ENCODE data around the gene TMEM131. TPM values are rescaled to one million over a fixed set of nuclear protein-coding genes. Genes with fewer than 3 reads are reported as not detected.
A peak's percentile ranks its signal among the peaks of the same experiment; 100 is the strongest.

The TMEM131 gene
- total RNA-seq, 1 donor from 2014 or later = 32.9 TPM

DNA sequence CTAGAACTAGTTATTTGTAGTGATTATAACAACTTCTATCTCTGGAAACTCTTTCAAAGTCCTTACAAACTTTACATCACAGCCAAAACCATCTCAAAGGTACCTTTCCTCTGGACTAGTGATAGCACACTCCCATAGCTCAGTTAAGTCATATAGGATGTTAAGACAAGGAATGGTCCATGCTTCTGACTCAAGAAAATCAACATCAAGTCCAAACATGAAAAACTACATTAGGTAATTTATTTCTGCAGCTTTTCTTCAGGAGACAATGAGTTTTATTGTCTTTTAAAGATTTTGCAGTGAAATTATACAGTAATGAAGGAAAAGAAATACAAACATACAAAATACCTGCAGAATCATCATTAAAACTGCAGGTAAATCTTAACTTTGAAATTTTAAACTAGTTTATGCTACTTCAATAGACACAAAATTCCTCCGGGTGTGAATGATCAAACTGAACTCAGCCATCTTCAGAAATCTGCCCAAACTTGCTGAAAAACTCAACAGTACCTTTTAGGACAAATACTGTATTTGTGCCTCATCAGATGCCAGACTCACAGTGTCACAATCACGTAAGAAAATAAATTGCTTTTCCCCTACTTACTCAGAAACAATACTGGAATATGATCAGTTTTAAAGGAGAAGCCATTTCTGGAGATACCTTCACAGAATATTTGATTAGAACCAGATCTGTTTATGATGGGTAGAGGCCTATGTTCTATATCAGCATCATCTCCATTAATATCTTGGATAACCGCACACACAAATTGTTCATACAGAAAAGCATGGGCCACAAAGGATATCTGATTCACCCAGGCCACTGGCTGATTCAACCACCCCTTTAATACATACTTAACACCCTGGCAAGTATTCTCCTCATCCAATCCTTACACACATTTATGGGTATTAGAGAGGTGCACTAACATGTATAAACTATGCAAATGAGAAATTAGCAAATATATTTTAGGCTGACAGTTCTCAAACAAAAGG is 2.6 kb downstream of the TMEM131 start:
- H3K9me3 ChIP-seq (ENCODE audit: control insufficient read depth in 3 of 3, low read length in 3 of 3) = peaks cover 0 to under 1% (median 0%) of the 10 kb centered on the region in 3 donors
- no peak overlapping the region for H3K27ac ChIP-seq (ENCODE audit: low read depth, low read length)
- peak overlapping the region; percentile 93 to 97 (median 94) for H3K9ac ChIP-seq (ENCODE audit: low read depth in 1 of 3, low read length in 3 of 3)
- H3K4me1 ChIP-seq (ENCODE audit: control insufficient read depth in 3 of 3, insufficient read depth in 3 of 3, low read length in 3 of 3) = peaks cover 15 to 36% (median 31%) of the 10 kb centered on the region in 3 donors
- H3K36me3 ChIP-seq (ENCODE audit: control insufficient read depth in 3 of 3, insufficient read depth in 3 of 3, low read length in 3 of 3) = no peaks in the 10 kb centered on the region
- peak overlapping the region; percentile 87 to 97 (median 94) for H3K4me3 ChIP-seq (ENCODE audit: low read length in 3 of 3)
- no peaks in the 10 kb centered on the region for H3K27me3 ChIP-seq (ENCODE audit: control insufficient read depth in 3 of 3, insufficient read depth in 3 of 3, low read length in 3 of 3)

DNA sequence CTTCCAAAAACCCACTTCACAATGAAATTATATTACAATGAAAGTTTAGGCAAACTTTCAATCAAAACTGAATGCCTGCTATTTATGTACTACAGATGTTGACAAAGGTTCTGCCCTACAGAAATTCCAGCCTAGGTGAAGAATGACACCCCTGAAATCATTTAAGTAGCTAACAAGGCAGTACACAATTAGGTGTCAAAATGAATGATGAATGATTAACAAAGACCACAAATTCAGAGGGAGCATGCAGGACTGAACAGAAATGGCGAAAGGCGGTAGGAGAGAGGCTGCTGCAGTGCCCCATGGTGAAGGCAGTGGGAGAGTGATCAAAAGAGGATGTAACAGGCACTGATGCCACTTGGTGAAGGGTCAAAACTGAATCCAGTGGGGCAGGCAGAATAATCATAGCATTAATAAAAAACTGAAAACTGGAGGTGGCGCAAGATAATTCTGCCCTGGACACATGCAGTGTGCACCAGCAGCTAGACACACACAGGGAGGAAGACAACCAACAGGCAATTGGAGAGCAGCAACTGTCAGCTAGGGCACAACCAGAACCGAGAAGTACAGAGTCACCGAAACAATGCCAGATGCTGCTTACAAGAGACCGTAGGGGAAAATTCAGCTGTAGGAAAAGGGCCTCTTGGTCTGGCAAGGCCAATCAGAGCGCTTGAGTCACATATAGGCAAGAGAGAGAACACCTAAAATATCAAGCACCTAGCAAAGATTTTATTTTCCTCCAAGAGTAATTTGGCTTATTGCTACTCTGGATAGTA is 4.5 kb downstream of the TMEM131 start:
- Histone ChIP-seq H3K9me3 (ENCODE audit: control insufficient read depth in 3 of 3, low read length in 3 of 3) (peaks cover 0 to 3% (median 0%) of the 10 kb centered on the region in 3 donors), H3K27me3 (ENCODE audit: control insufficient read depth in 3 of 3, insufficient read depth in 3 of 3, low read length in 3 of 3) (no peaks in the 10 kb centered on the region), H3K36me3 (ENCODE audit: control insufficient read depth in 3 of 3, insufficient read depth in 3 of 3, low read length in 3 of 3) (no peaks in the 10 kb centered on the region), H3K27ac (ENCODE audit: low read depth, low read length) (peak overlapping the region; percentile 20), H3K4me3 (ENCODE audit: low read length in 3 of 3) (peak overlapping the region in 2 of 3 donors; percentile 14 to 23), H3K4me1 (ENCODE audit: control insufficient read depth in 3 of 3, insufficient read depth in 3 of 3, low read length in 3 of 3) (peaks cover 13 to 32% (median 26%) of the 10 kb centered on the region in 3 donors), H3K9ac (ENCODE audit: low read depth in 1 of 3, low read length in 3 of 3) (peak overlapping the region in 1 of 3 donors; percentile 47)

DNA sequence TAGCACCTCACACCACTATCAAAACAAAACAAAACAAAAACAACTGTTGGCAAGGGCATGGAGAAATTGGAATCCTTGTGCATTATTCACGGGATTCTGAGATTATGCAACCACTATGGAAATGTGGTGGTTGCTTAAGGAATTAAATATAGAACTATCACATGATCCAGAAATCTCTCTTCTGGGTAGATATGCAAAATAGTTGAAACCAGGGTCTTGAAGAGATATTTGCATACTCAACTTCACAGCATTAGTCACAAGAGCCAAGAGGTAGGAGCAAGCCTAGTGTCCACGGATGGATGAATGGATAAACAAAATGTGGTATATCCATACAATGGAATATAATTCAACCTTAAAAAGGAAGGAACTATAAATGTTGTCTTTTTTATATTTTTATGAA is 7.0 kb downstream of the TMEM131 start:
- H3K4me3 ChIP-seq (ENCODE audit: low read length in 3 of 3) = no peak overlapping the region
- H3K9ac ChIP-seq (ENCODE audit: low read depth in 1 of 3, low read length in 3 of 3) = no peak overlapping the region
- H3K9me3 ChIP-seq (ENCODE audit: control insufficient read depth in 3 of 3, low read length in 3 of 3) = peaks cover 0 to 3% (median 0%) of the 10 kb centered on the region in 3 donors
- no peak overlapping the region for H3K27ac ChIP-seq (ENCODE audit: low read depth, low read length)
- peaks cover 12 to 22% (median 21%) of the 10 kb centered on the region in 3 donors for H3K4me1 ChIP-seq (ENCODE audit: control insufficient read depth in 3 of 3, insufficient read depth in 3 of 3, low read length in 3 of 3)
- H3K27me3 ChIP-seq (ENCODE audit: control insufficient read depth in 3 of 3, insufficient read depth in 3 of 3, low read length in 3 of 3) = no peaks in the 10 kb centered on the region
- H3K36me3 ChIP-seq (ENCODE audit: control insufficient read depth in 3 of 3, insufficient read depth in 3 of 3, low read length in 3 of 3) = no peaks in the 10 kb centered on the region

DNA sequence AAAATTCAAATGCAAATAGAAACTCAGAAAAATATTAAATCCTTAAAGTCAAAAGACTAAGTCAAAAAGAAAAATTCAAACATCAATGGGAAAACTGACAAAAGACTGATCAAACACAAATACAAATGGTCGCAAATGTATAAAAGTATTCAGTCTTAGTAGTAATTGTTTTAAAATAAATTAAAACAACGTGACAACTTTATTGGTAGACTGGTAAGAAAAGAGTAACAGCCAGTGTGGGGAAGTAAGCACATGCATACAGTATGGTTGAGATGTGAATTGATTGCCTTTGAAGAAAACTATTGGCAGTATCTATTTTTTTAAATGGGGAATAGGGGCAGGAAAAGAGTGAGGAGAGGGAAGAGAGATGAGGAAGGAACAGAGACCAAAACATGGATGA is 9.8 kb downstream of the TMEM131 start:
- no peaks in the 10 kb centered on the region for H3K36me3 ChIP-seq (ENCODE audit: control insufficient read depth in 3 of 3, insufficient read depth in 3 of 3, low read length in 3 of 3)
- H3K4me3 ChIP-seq (ENCODE audit: low read length in 3 of 3) = no peak overlapping the region
- no peak overlapping the region for H3K9ac ChIP-seq (ENCODE audit: low read depth in 1 of 3, low read length in 3 of 3)
- H3K9me3 ChIP-seq (ENCODE audit: control insufficient read depth in 3 of 3, low read length in 3 of 3) = peaks cover 0 to 3% (median 0%) of the 10 kb centered on the region in 3 donors
- H3K27me3 ChIP-seq (ENCODE audit: control insufficient read depth in 3 of 3, insufficient read depth in 3 of 3, low read length in 3 of 3) = no peaks in the 10 kb centered on the region
- H3K4me1 ChIP-seq (ENCODE audit: control insufficient read depth in 3 of 3, insufficient read depth in 3 of 3, low read length in 3 of 3) = peaks cover 0 to 11% (median under 1%) of the 10 kb centered on the region in 3 donors
- H3K27ac ChIP-seq (ENCODE audit: low read depth, low read length) = no peak overlapping the region

DNA sequence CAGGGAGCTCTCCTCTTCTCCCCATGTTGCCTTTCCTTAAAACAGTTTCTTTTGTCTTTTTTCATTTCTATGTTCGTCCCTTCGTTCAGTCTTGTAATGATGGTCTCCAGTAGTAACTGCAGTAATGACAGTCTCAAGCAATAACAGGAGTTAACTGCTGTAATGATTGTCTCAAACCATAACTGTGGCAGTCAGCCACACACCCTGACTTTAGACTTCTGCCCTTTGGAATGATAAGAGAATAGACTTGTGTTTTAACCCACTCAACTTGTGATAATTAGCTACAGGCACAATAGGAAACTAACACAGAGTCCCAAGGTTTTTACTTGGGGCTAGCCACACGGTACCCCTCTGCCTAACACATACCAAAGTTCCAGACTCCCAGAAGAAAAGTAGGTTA is 12.1 kb downstream of the TMEM131 start:
- Histone ChIP-seq H3K9me3 (ENCODE audit: control insufficient read depth in 3 of 3, low read length in 3 of 3) (peaks cover 0 to 5% (median 3%) of the 10 kb centered on the region in 3 donors), H3K9ac (ENCODE audit: low read depth in 1 of 3, low read length in 3 of 3) (no peak overlapping the region), H3K4me3 (ENCODE audit: low read length in 3 of 3) (no peak overlapping the region), H3K36me3 (ENCODE audit: control insufficient read depth in 3 of 3, insufficient read depth in 3 of 3, low read length in 3 of 3) (no peaks in the 10 kb centered on the region), H3K4me1 (ENCODE audit: control insufficient read depth in 3 of 3, insufficient read depth in 3 of 3, low read length in 3 of 3) (peaks cover 0 to 7% (median 0%) of the 10 kb centered on the region in 3 donors), H3K27ac (ENCODE audit: low read depth, low read length) (no peak overlapping the region), H3K27me3 (ENCODE audit: control insufficient read depth in 3 of 3, insufficient read depth in 3 of 3, low read length in 3 of 3) (no peaks in the 10 kb centered on the region)

DNA sequence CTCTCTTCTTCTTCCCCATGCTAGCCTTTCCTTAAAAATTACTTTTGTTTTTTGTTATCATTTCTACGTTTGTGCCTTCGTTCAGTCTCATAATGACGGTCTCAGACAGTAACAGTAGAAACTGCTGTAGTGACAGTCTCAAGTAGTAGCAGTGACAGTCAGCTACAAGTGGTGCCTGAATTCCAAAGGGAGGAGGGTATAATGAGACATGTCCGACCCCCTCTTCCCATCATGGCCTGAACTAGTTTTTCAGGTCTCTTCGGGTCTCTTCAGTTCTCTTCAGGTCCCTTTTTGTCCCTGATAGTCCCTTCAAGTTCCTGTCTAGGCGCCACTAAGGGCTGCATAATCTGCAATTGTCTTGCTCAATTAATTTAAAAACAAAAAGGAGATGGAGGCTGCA is 12.6 kb downstream of the TMEM131 start:
- Histone ChIP-seq H3K9me3 (ENCODE audit: control insufficient read depth in 3 of 3, low read length in 3 of 3) (peaks cover 0 to 5% (median 3%) of the 10 kb centered on the region in 3 donors), H3K36me3 (ENCODE audit: control insufficient read depth in 3 of 3, insufficient read depth in 3 of 3, low read length in 3 of 3) (no peaks in the 10 kb centered on the region), H3K9ac (ENCODE audit: low read depth in 1 of 3, low read length in 3 of 3) (no peak overlapping the region), H3K27ac (ENCODE audit: low read depth, low read length) (no peak overlapping the region), H3K4me1 (ENCODE audit: control insufficient read depth in 3 of 3, insufficient read depth in 3 of 3, low read length in 3 of 3) (peaks cover 0 to 7% (median 0%) of the 10 kb centered on the region in 3 donors), H3K27me3 (ENCODE audit: control insufficient read depth in 3 of 3, insufficient read depth in 3 of 3, low read length in 3 of 3) (no peaks in the 10 kb centered on the region), H3K4me3 (ENCODE audit: low read length in 3 of 3) (no peak overlapping the region)

DNA sequence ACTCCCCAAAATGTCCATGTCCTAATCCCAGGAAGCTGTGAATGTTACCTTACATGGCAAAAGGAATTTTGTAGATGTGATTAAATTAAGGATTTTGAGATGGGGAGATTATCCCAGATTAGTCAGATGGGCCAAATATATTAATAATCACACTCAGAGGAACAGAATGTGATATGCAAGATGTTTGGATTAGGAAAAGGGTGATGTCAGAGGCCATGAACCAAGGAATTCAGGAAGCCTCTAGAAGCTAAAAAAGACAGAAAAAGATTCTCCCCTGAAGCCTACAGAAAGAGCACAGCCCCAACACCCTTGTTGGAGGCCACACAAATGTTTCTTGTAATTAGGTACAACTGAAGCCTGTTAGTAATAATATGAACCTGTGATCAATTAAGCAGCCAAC is 13.1 kb downstream of the TMEM131 start:
- no peak overlapping the region for H3K27ac ChIP-seq (ENCODE audit: low read depth, low read length)
- H3K4me3 ChIP-seq (ENCODE audit: low read length in 3 of 3) = no peak overlapping the region
- no peaks in the 10 kb centered on the region for H3K36me3 ChIP-seq (ENCODE audit: control insufficient read depth in 3 of 3, insufficient read depth in 3 of 3, low read length in 3 of 3)
- H3K9ac ChIP-seq (ENCODE audit: low read depth in 1 of 3, low read length in 3 of 3) = no peak overlapping the region
- peaks cover 0 to 7% (median 0%) of the 10 kb centered on the region in 3 donors for H3K4me1 ChIP-seq (ENCODE audit: control insufficient read depth in 3 of 3, insufficient read depth in 3 of 3, low read length in 3 of 3)
- H3K9me3 ChIP-seq (ENCODE audit: control insufficient read depth in 3 of 3, low read length in 3 of 3) = peaks cover 0 to 5% (median 0%) of the 10 kb centered on the region in 3 donors
- H3K27me3 ChIP-seq (ENCODE audit: control insufficient read depth in 3 of 3, insufficient read depth in 3 of 3, low read length in 3 of 3) = no peaks in the 10 kb centered on the region

DNA sequence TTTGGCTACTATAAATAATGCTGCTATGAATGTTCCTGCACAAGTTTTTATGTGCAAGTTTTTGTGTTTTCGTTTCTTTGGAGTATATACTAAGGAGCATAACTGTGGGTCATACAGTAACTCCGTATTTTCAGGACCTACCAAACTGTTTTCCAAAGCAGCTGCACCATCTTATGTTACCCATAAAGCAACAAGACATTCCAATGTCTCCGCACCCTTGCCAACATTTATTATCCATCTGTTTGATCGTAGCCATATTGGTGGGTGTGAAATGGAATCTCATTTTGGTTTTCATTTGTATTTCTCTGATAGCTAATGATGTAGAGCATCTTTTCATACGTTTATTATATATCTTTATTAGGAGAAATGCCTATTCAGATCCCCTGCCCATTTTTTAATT is 13.8 kb downstream of the TMEM131 start:
- Histone ChIP-seq H3K27ac (ENCODE audit: low read depth, low read length) (no peak overlapping the region), H3K27me3 (ENCODE audit: control insufficient read depth in 3 of 3, insufficient read depth in 3 of 3, low read length in 3 of 3) (no peaks in the 10 kb centered on the region), H3K9ac (ENCODE audit: low read depth in 1 of 3, low read length in 3 of 3) (no peak overlapping the region), H3K9me3 (ENCODE audit: control insufficient read depth in 3 of 3, low read length in 3 of 3) (peaks cover 0 to 5% (median 0%) of the 10 kb centered on the region in 3 donors), H3K36me3 (ENCODE audit: control insufficient read depth in 3 of 3, insufficient read depth in 3 of 3, low read length in 3 of 3) (no peaks in the 10 kb centered on the region), H3K4me3 (ENCODE audit: low read length in 3 of 3) (no peak overlapping the region), H3K4me1 (ENCODE audit: control insufficient read depth in 3 of 3, insufficient read depth in 3 of 3, low read length in 3 of 3) (peaks cover 0 to 7% (median 0%) of the 10 kb centered on the region in 3 donors)

DNA sequence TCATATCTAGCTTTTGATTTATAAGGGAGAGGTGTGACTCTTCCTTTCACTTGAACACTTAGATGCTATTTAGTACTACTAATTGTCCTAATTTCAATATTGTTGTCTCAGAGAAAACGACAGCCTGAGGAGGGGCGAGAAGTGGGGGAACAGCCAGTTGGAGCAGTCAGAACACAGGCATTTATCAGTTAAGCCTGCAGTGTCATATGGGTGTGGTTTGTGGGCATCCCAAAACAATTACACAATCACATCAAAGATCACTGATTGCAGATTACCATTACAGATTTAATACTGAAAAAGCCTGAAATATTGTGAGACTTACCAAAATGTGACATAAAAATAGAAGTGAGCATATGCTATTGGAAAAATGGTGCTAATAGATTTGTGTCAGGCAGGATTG is 15.8 kb downstream of the TMEM131 start:
- Histone ChIP-seq H3K4me1 (ENCODE audit: control insufficient read depth in 3 of 3, insufficient read depth in 3 of 3, low read length in 3 of 3) (peaks cover 0 to 7% (median 0%) of the 10 kb centered on the region in 3 donors), H3K27ac (ENCODE audit: low read depth, low read length) (no peak overlapping the region), H3K4me3 (ENCODE audit: low read length in 3 of 3) (no peak overlapping the region), H3K27me3 (ENCODE audit: control insufficient read depth in 3 of 3, insufficient read depth in 3 of 3, low read length in 3 of 3) (no peaks in the 10 kb centered on the region), H3K9me3 (ENCODE audit: control insufficient read depth in 3 of 3, low read length in 3 of 3) (peaks cover 0 to 5% (median 0%) of the 10 kb centered on the region in 3 donors), H3K9ac (ENCODE audit: low read depth in 1 of 3, low read length in 3 of 3) (no peak overlapping the region), H3K36me3 (ENCODE audit: control insufficient read depth in 3 of 3, insufficient read depth in 3 of 3, low read length in 3 of 3) (no peaks in the 10 kb centered on the region)
